Thymus (tissue), 11 donors: ENCODE results near the gene ANKS1B. TPM values are rescaled to one million over a fixed set of nuclear protein-coding genes. Genes with fewer than 3 reads are reported as not detected.
A peak's percentile ranks its signal among the peaks of the same experiment; 100 is the strongest.
"Not testable (repeated sequence)": the region's sequence is repeated elsewhere in the genome, so short reads cannot be mapped to it uniquely, and the experiment has no call there.

Experiments
- DNase-seq, 9 donors: peaks; one replicate each; pipeline ENCODE4 v3.0.0-alpha.2; 2013; ENCODE audit warnings: low spot score in 9 of 9, low read depth in 6 of 9, missing footprints in 1 of 9
- H3K27ac ChIP-seq, 2 donors: one replicate each; pipeline ENCODE4 v1.5.1; 2013; ENCODE audit warnings: control low read depth in 1 of 2, low read depth in 1 of 2, low read length in 1 of 2, mild to moderate bottlenecking in 1 of 2, moderate library complexity in 1 of 2
- H3K27me3 ChIP-seq, 2 donors: one replicate each; pipeline ENCODE4 v1.5.1; 2013; ENCODE audit warnings: low read length in 1 of 2; ENCODE audit not compliant: control insufficient read depth in 2 of 2, insufficient read depth in 1 of 2
- H3K36me3 ChIP-seq, 2 donors: one replicate each; pipeline ENCODE4 v1.5.1; 2013; ENCODE audit warnings: low read length in 1 of 2, mild to moderate bottlenecking in 1 of 2, moderate library complexity in 1 of 2; ENCODE audit not compliant: control insufficient read depth in 2 of 2, insufficient read depth in 2 of 2
- H3K4me1 ChIP-seq, 2 donors: one replicate each; pipeline ENCODE4 v1.5.1; 2013; ENCODE audit warnings: low read length in 2 of 2; ENCODE audit not compliant: control insufficient read depth in 2 of 2, insufficient read depth in 2 of 2
- H3K4me3 ChIP-seq, 2 donors: one replicate each; pipeline ENCODE4 v1.5.1; 2013; ENCODE audit warnings: low read length in 2 of 2, control low read depth in 1 of 2, mild to moderate bottlenecking in 1 of 2
- H3K9me3 ChIP-seq, 2 donors: one replicate each; pipeline ENCODE4 v1.5.1; 2013; ENCODE audit warnings: low read length in 1 of 2, mild to moderate bottlenecking in 1 of 2; ENCODE audit not compliant: control insufficient read depth in 2 of 2, insufficient read depth in 1 of 2
- WGBS: extraction: QIAGEN DNeasy Blood & Tissue Kit; methylation state at CpG from one replicate; pipeline ENCODE4 v1.1.7; 2013; 5-methylcytosine and 5-hydroxymethylcytosine counted together
- polyA plus RNA-seq: library from polyadenylated mRNA; stranded (reverse); fragments of 200-250 nt; gene quantifications from one replicate; pipeline ENCODE4 v1.2.3, GENCODE V29; 2013
- total RNA-seq: library from RNA; stranded (reverse); fragments of 120-200 nt; gene quantifications from one replicate; pipeline ENCODE4 v1.2.4, GENCODE V29; 2013
- donor health status: healthy.

ANKS1B gene
- total and polyA plus RNA-seq, 2 donors: 3.5 to 4.9 TPM

DNA sequence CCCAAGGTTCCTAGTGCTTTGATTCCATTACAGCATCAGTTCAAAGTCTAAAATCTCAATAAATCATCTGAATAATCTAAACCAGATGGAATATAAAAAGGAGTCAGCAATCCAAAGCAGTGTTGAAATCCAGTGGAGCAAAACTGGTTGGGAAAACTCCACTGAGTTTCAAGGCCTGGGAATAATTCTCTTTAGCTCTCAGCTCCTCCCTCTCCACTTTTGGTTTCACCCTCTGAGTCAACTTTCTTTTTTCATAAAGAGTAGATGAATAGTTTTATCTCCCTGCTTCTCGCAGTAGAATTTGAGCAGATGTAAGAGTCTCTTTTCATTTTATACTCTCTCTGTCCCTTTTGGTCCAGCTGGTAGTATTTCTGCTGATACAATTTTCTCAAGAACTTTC, 1001.1 kb downstream of the ANKS1B start:
- WGBS: 96% methylated on average over 1 of the region's 1 CpG

DNA sequence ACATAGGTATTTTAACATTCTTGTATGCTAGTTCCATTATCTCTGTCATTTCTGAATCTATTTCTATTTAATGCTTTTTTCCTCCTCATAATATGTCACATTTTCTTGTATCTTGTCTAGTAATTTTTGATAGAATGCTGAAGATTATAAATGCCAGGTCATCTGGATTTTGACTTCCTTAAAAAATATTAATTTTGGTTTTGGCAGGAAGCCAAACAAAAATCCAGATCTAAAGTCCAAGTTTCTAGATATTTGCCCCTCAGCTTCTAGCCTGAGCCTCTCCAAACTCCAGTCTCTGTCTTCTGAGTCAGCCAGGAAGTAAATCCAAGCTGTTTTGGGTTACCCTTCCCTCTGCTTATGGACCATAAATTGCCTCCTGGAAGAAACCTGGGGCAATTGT, 1004.2 kb downstream of the ANKS1B start:
- no peaks in the 10 kb centered on the region for H3K4me1 ChIP-seq
- DNase-seq: no peak
- H3K27me3 ChIP-seq: no peaks in the 10 kb centered on the region
- no peaks in the 10 kb centered on the region for H3K9me3 ChIP-seq
- no peak overlapping the region for H3K4me3 ChIP-seq
- no peak overlapping the region for H3K27ac ChIP-seq
- no peaks in the 10 kb centered on the region for H3K36me3 ChIP-seq

More for the DNA sequence above, 1001.1 kb downstream of the ANKS1B start:
- no peak overlapping the region for H3K4me3 ChIP-seq
- H3K27ac ChIP-seq: no peak overlapping the region
- no peaks in the 10 kb centered on the region for H3K4me1 ChIP-seq
- no peak for DNase-seq
- H3K27me3 ChIP-seq: no peaks in the 10 kb centered on the region
- no peaks in the 10 kb centered on the region for H3K36me3 ChIP-seq
- no peaks in the 10 kb centered on the region for H3K9me3 ChIP-seq

DNA sequence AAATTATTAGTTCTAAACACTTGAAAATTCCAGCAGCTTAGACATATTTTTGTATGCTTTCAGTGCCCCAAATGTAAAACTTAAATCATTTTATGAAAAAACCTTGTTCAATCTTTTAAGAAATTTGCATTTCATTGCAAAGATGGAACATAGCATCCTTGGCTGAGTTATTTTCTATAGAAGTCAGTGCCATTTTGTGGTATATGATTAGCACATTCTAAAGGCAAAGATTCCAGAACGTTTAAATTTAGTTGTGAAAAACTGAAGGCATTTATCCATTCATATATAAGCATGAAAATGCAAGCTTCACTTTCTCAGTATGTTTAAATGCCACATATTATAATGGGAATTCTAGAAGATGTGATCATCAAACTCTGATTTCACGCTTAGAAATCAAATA, 1007.5 kb downstream of the ANKS1B start:
- Histone ChIP-seq H3K9me3 (no peaks in the 10 kb centered on the region), H3K27ac (no peak overlapping the region), H3K36me3 (no peaks in the 10 kb centered on the region), H3K27me3 (no peaks in the 10 kb centered on the region), H3K4me3 (no peak overlapping the region), H3K4me1 (no peaks in the 10 kb centered on the region)
- DNase-seq: no peak
- WGBS: 79% methylated on average over 2 of the region's 2 CpGs

DNA sequence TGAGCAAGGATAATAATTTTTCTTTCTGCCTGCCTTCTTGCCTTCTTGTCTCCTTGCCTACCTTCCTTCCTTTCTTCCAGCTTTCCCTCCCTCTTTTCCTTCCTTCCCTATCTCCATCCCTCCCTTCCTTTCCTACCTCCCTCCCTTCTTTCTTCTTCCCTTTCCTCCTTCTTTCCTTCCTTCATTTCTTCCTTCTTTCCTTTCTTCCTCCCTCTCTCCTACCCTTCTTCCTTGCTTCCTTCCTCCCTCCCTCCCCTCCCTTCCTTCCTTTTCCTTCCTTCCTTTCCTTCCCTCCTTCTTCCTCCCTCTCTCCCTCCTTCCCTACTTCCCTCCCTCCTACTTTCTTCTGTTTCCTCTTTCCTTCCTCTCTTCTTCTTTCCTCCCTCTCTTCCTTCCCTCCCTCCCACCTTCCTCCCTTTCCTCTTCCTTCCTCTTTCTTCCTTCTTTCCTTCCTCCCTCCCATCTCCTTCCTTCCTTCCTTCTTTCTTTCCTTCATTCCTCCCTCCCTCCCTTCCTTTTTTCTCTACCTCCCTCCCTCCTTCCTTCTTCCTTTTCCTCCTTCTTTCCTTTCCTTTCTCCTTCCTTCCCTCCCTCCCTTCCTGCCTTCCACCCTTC, 1009.9 kb downstream of the ANKS1B start:
- H3K27ac ChIP-seq: no peak overlapping the region
- no peaks in the 10 kb centered on the region for H3K9me3 ChIP-seq
- no peak overlapping the region for H3K4me3 ChIP-seq
- H3K27me3 ChIP-seq: no peaks in the 10 kb centered on the region
- no peak for DNase-seq
- no peaks in the 10 kb centered on the region for H3K36me3 ChIP-seq
- no peaks in the 10 kb centered on the region for H3K4me1 ChIP-seq

DNA sequence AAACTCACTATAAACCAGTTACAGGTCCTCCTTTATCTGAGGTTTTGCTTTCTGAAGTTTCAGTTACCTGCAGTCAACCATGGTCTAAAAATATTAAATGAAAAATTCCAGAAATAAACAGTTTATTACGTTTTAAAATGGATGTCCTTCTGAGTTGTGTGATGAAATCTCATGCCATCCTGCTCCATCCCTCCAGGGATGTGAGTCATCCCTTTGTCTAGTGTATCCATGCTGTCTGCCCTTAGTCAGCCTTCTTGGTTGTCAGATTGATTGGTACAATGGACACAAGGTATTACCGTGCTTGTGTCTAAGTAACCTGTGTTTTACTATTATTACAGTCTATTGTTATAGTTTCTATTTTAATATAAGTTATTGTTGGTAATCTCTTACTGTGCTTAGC, 1011.3 kb downstream of the ANKS1B start:
- Histone ChIP-seq H3K4me1 (no peaks in the 10 kb centered on the region), H3K4me3 (no peak overlapping the region), H3K27ac (no peak overlapping the region), H3K36me3 (no peaks in the 10 kb centered on the region), H3K27me3 (no peaks in the 10 kb centered on the region), H3K9me3 (no peaks in the 10 kb centered on the region)
- DNase-seq: no peak
- WGBS: 84% methylated on average over 2 of the region's 2 CpGs

DNA sequence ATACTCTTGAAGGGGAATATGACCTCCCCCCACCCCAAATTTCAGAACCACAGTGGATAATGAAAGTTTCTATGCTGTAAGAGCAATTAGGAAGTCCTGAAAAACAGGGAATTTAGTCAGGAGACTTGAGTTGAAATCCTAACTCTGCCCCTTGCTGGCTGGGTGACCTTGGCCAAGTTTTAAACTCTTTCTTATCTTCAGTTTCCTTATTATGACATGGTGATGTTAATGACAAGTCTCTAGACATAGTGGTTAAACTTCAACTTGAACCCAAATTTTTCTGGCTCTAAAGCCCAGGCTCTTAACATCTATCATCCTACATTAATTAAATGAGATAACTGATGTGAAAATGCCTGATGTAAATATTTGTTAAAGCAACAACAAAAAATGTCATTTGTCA, 1013.8 kb downstream of the ANKS1B start:
- no peak for DNase-seq
- no peaks in the 10 kb centered on the region for H3K9me3 ChIP-seq
- no peaks in the 10 kb centered on the region for H3K36me3 ChIP-seq
- no peaks in the 10 kb centered on the region for H3K27me3 ChIP-seq
- no peaks in the 10 kb centered on the region for H3K4me1 ChIP-seq
- no peak overlapping the region for H3K27ac ChIP-seq
- H3K4me3 ChIP-seq: no peak overlapping the region

DNA sequence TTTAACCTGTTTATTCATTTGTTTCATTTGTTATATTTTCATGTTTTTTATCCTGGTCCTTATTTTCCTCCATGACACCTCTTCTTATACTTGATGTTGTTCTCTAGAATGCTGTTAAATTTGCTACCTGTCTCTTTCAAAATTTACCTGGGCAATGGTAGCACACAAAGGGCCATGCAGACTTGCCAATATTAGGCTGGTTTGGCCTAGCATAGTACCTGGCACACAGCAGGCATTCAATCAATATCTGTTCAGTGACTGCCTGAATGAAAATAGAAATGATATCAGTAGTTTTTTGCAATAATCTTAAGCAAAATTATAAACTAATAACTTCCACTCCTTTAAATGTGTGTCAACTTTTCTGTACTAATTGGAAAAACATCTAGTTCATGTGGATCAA, 1014.5 kb downstream of the ANKS1B start:
- Histone ChIP-seq H3K27me3 (no peaks in the 10 kb centered on the region), H3K27ac (no peak overlapping the region), H3K36me3 (no peaks in the 10 kb centered on the region), H3K4me3 (no peak overlapping the region), H3K9me3 (no peaks in the 10 kb centered on the region), H3K4me1 (no peaks in the 10 kb centered on the region)
- DNase-seq: no peak

DNA sequence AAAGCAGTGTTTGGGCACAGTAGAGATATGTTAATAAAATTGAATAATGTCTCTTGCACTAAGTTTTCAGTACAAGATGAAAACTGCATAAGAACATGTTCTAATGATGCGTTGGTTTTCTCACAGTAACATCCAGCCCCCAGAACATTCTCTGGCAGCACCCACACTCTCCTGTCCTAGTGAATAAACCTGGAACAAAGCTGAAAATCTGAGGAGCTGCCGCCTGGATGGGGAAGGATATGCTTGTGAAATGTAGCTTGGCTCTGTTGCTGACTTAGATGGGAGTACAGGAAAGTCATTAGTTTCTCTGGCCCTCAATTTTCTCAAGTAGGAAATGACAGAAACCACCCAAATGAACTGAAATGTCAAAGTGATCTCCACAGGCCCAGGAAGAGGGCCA, 1015.8 kb downstream of the ANKS1B start:
- Histone ChIP-seq H3K9me3 (no peaks in the 10 kb centered on the region), H3K4me1 (no peaks in the 10 kb centered on the region), H3K27ac (no peak overlapping the region), H3K27me3 (no peaks in the 10 kb centered on the region), H3K36me3 (no peaks in the 10 kb centered on the region), H3K4me3 (no peak overlapping the region)
- no peak for DNase-seq
- WGBS: 70% methylated on average over 2 of the region's 2 CpGs

DNA sequence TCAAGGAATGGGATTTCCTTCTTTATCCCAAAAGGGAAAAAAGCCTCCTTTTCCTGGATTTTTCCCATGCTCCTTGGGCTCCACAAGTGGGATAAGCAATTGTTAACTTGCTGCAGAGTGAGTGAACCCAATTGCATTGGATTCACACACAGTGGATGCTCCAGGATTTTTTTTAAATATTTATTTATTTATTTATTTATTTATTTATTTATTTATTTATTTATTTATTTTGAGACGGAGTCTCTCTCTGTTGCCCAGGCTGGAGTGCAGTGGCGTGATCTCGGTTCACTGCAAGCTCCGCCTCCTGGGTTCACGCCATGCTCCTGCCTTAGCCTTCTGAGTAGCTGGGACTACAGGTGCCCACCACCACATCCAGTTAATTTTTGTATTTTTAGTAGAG, 1027.6 kb downstream of the ANKS1B start:
- not testable (repeated sequence) for H3K9me3 ChIP-seq, DNase-seq, H3K27me3 ChIP-seq, H3K4me3 ChIP-seq, H3K36me3 ChIP-seq, H3K4me1 ChIP-seq, H3K27ac ChIP-seq
- 96% methylated on average over 5 of the region's 5 CpGs for WGBS

DNA sequence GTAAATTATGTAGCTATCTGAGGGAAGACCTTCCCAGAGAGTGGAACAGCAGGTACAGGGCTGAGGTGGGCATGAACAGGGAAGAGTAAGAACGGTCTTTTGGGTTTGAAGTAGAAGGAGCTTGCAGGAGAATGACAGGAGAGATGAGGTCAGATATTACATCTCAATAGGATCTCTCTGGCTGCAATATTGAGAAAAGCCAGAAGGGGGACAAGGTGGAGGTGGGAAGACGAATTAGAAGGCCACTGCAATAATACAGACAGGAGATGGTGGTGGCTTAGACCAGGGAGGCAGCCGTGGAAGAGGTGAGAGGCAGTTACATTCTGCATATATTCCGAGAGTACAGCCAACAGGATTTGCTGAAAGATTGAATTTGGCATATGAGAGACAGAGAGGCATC, 1029.5 kb downstream of the ANKS1B start:
- Histone ChIP-seq H3K4me3 (no peak overlapping the region), H3K27me3 (no peaks in the 10 kb centered on the region), H3K9me3 (no peaks in the 10 kb centered on the region), H3K27ac (no peak overlapping the region), H3K36me3 (no peaks in the 10 kb centered on the region), H3K4me1 (no peaks in the 10 kb centered on the region)
- 51% methylated on average over 4 of the region's 4 CpGs for WGBS
- peak in 2 of 9 donors; percentile 0 to 5 for DNase-seq
